H1 (cell line): ENCODE data around the gene DLX5. TPM values are rescaled to one million over a fixed set of nuclear protein-coding genes. Genes with fewer than 3 reads are reported as not detected.

Experiments used
- ASH2L ChIP-seq: fragments of 200-600, 300-600 bp; sonication (generic); IDR thresholded peaks from one replicate; pipeline ENCODE4 v1.7.1; 2017; ENCODE audit warnings: low read length
- CTBP2 ChIP-seq: IDR thresholded peaks from 2 replicates; pipeline ENCODE4 v1.7.0; 2011; ENCODE audit warnings: borderline replicate concordance, mild to moderate bottlenecking, moderate library complexity, mixed read lengths, low read length; ENCODE audit not compliant: insufficient read depth, insufficient read length
- GABPA ChIP-seq: IDR thresholded peaks from 2 replicates; pipeline ENCODE4 v1.6.1; 2011; ENCODE audit warnings: mild to moderate bottlenecking, low read length, moderate library complexity, borderline replicate concordance; ENCODE audit not compliant: insufficient read depth
- HDAC2 ChIP-seq, 2 experiments: fragments of 300-600 bp in 1 of 2; sonication (generic) in 1 of 2; IDR thresholded peaks; 2 replicates each; pipeline ENCODE4 v1.6.1; 2011 to 2012; ENCODE audit warnings: low read depth in 2 of 2, low read length in 2 of 2, mild to moderate bottlenecking in 2 of 2, moderate library complexity in 2 of 2, borderline replicate concordance in 1 of 2, inconsistent platforms in 1 of 2
- JUN ChIP-seq: IDR thresholded peaks from 2 replicates; pipeline ENCODE4 v1.6.1; 2011; ENCODE audit warnings: low read depth, mild to moderate bottlenecking, improper control_type of control experiment, low read length
- KDM5A ChIP-seq: fragments of 200-600 bp; IDR thresholded peaks from 2 replicates; pipeline ENCODE4 v1.7.1; 2012; ENCODE audit warnings: mild to moderate bottlenecking, low read length, inconsistent platforms, mixed read lengths
- NRF1 ChIP-seq: IDR thresholded peaks from 2 replicates; pipeline ENCODE4 v1.6.1; 2011; ENCODE audit warnings: mild to moderate bottlenecking, low read depth, low read length, improper control_type of control experiment
- USF2 ChIP-seq: IDR thresholded peaks from 2 replicates; pipeline ENCODE4 v1.6.1; 2011; ENCODE audit warnings: low read length, improper control_type of control experiment
- YY1 ChIP-seq: IDR thresholded peaks from 2 replicates; pipeline ENCODE4 v1.6.1; 2011; ENCODE audit warnings: low read depth, mild to moderate bottlenecking, low read length
- polyA plus RNA-seq, 7 experiments: library from polyadenylated mRNA; depleted of rRNA in 3 of 7; stranded (reverse) in 5 of 7; unstranded in 2 of 7; fragments of >200 nt in 5 of 7; fragments of 200-250 nt in 2 of 7; gene quantifications; 1 replicate in 5 of 7; 2 replicates in 1 of 7; 4 replicates in 1 of 7; pipeline versions ENCODE4 v1.2.1 to v1.2.3, GENCODE V29; 2011 to 2013; ENCODE audit warnings: missing spikeins in 2 of 7, mixed read lengths in 2 of 7
- total RNA-seq: library from RNA; stranded (reverse); fragmentation: NEBNext Ultra II Directional; extraction: Animal tissue kit (Norgen Biotek cat#: 25700); gene quantifications from 2 replicates; pipeline ENCODE4 v1.2.1, GENCODE V29; 2021

Gene DLX5
- total and polyA plus RNA-seq, 2 of the 8 experiments (the other 6 are each of a cell fraction or from before 2014, with no cell fraction given) = not detected

GRCh38 chr7:97006816-97007582 lies 17.6 kb downstream of the DLX5 start (continued):
- TF ChIP-seq CTBP2 = peak; percentile 18
- no peak for TF ChIP-seq JUN
- TF ChIP-seq NRF1 = no peak
- no peak for TF ChIP-seq KDM5A
- no peak for TF ChIP-seq GABPA
- no peak for TF ChIP-seq HDAC2 (IDR thresholded peaks at IDR 0.05; ENCODE audit: borderline replicate concordance in 1 of 2, low read depth in 2 of 2, low read length in 2 of 2)
- no peak for TF ChIP-seq YY1
- no peak for TF ChIP-seq ASH2L
- TF ChIP-seq USF2 = no peak
